Smooth muscle cell (in vitro differentiated cells): ENCODE measurements around the gene PCYT1B. TPM values are rescaled to one million over a fixed set of nuclear protein-coding genes. Genes with fewer than 3 reads are reported as not detected.

Experiments
- DNase-seq: peaks from one replicate; lab custom pipeline; 2025; ENCODE audit not compliant: unreplicated experiment; lab: John Stamatoyannopoulos, UW
- H2AFZ ChIP-seq: fragments of 200-600 bp; sonication (generic); 2 replicates; pipeline ENCODE4 v1.6.0; 2016; ENCODE audit warnings: antibody characterized with exemption, low read depth, mild to moderate bottlenecking
- H3F3A ChIP-seq: fragments of 200-600 bp; sonication (generic); 2 replicates; pipeline ENCODE4 v1.6.0; 2017; ENCODE audit warnings: antibody characterized with exemption, low read depth
- H3K27ac ChIP-seq: fragments of 200-600 bp; sonication (generic); 2 replicates; pipeline ENCODE4 v1.5.1; 2016; ENCODE audit warnings: low read depth, mild to moderate bottlenecking
- H3K27me3 ChIP-seq: fragments of 200-600 bp; sonication (generic); 2 replicates; pipeline ENCODE4 v1.6.1; 2016; ENCODE audit warnings: low read depth, mild to moderate bottlenecking
- H3K36me3 ChIP-seq: fragments of 200-600 bp; sonication (generic); 2 replicates; pipeline ENCODE4 v1.5.1; 2016; ENCODE audit warnings: low read depth
- H3K4me1 ChIP-seq: fragments of 200-600 bp; sonication (generic); 2 replicates; pipeline ENCODE4 v1.5.1; 2016; ENCODE audit warnings: low read depth
- H3K4me2 ChIP-seq: fragments of 200-600 bp; sonication (generic); 2 replicates; pipeline ENCODE4 v1.6.0; 2016; ENCODE audit warnings: mild to moderate bottlenecking
- H3K4me3 ChIP-seq: fragments of 200-600 bp; sonication (generic); 2 replicates; pipeline ENCODE4 v1.5.1; 2016; ENCODE audit warnings: mild to moderate bottlenecking
- H3K79me2 ChIP-seq: fragments of 200-600 bp; sonication (generic); 2 replicates; pipeline ENCODE4 v1.6.0; 2016; ENCODE audit warnings: low read depth, mild to moderate bottlenecking
- H3K9ac ChIP-seq: fragments of 200-600 bp; sonication (generic); 2 replicates; pipeline ENCODE4 v1.6.0; 2016; ENCODE audit warnings: low read depth
- H3K9me3 ChIP-seq: fragments of 200-600 bp; sonication (generic); replicated peaks from 2 replicates; pipeline ENCODE4 v1.5.1; 2016; ENCODE audit warnings: low read depth
- H4K20me1 ChIP-seq: fragments of 200-600 bp; sonication (generic); 2 replicates; pipeline ENCODE4 v1.6.0; 2016; ENCODE audit warnings: low read depth
- CTCF ChIP-seq: fragments of 200-600 bp; sonication (generic); IDR thresholded peaks from 2 replicates; pipeline ENCODE4 v1.5.1; 2017; ENCODE audit warnings: borderline replicate concordance, mild to moderate bottlenecking, antibody characterized with exemption; ENCODE audit not compliant: insufficient read depth, poor library complexity, severe bottlenecking
- WGBS: methylation state at CpG from one replicate; pipeline ENCODE4 v1.1.7; 2016; ENCODE audit warnings: low lambda C conversion rate; 5-methylcytosine and 5-hydroxymethylcytosine counted together
- polyA plus RNA-seq: library from polyadenylated mRNA; unstranded; fragments of >200 nt; fragmentation: Nextera tagmentation; extraction: Ambion mirVana; gene quantifications from 2 replicates; pipeline ENCODE4 v1.2.1, GENCODE V29; 2016
- total RNA-seq: library from RNA; depleted of rRNA; stranded (reverse); fragments of >200 nt; gene quantifications from 2 replicates; pipeline ENCODE4 v1.2.3, GENCODE V29; 2014

Gene PCYT1B
- total and polyA plus RNA-seq, 2 experiments from 2014 or later: 5.1 to 9.4 TPM

- Histone ChIP-seq H4K20me1 (no peaks in the 10 kb centered on the region), H3K27ac (no peak overlapping the region), H3K9ac (no peak overlapping the region), H3K4me3 (no peak overlapping the region), H3K36me3 (no peaks in the 10 kb centered on the region), H2AFZ (no peak overlapping the region), H3K79me2 (no peaks in the 10 kb centered on the region), H3K4me1 (no peaks in the 10 kb centered on the region), H3K9me3 (no peaks in the 10 kb centered on the region), H3K27me3 (no peaks in the 10 kb centered on the region), H3K4me2 (no peak overlapping the region), H3F3A (no peaks in the 10 kb centered on the region)
- DNase-seq: no peak
- TF ChIP-seq CTCF: no peak
- 91% methylated on average over 7 of the region's 7 CpGs for WGBS
Measured at GRCh38 chrX:24682739-24683432, 35.7 kb upstream of the PCYT1B start.

DNA sequence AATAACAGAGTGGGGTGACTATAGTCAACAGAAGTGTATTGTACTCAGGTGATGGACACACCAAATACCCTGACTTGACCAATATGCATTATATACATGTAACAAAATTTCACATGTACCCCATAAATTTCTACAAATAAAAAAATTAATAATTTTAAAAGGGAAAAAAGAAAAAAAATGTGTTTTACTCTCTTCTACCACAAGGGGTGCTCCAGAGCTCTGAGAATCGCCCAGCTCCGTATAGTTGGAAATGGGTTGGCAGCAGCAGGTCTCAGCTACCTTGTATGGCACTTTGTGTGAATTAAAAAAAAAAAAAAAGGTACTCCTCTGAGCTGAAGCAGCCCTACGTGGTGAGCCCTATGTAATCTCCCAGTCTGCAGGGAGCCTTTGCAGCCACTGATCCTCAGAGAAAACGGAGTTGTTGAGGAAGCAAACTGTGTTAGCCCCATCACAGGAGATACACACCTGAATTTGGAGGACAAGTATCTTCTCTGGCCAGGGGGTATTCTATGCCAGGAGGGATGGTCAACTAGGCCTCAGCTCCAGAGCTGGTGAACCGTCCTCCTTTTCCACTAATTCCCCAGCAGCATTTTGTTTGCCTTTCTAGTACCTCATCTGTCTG, 29.4 kb upstream of the PCYT1B start:
- H3K4me3 ChIP-seq: no peak overlapping the region
- WGBS: 30% methylated on average over 5 of the region's 5 CpGs
- no peaks in the 10 kb centered on the region for H3K27me3 ChIP-seq
- no peaks in the 10 kb centered on the region for H3K79me2 ChIP-seq
- H3K9ac ChIP-seq: no peak overlapping the region
- no peaks in the 10 kb centered on the region for H4K20me1 ChIP-seq
- no peak overlapping the region for H3K27ac ChIP-seq
- H3K9me3 ChIP-seq: no peaks in the 10 kb centered on the region
- H3K4me1 ChIP-seq: peaks cover 21% of the 10 kb centered on the region
- TF ChIP-seq CTCF: peak; percentile 59
- no peak overlapping the region for H2AFZ ChIP-seq
- no peak for DNase-seq
- no peak overlapping the region for H3K4me2 ChIP-seq
- no peaks in the 10 kb centered on the region for H3F3A ChIP-seq
- H3K36me3 ChIP-seq: no peaks in the 10 kb centered on the region

DNA sequence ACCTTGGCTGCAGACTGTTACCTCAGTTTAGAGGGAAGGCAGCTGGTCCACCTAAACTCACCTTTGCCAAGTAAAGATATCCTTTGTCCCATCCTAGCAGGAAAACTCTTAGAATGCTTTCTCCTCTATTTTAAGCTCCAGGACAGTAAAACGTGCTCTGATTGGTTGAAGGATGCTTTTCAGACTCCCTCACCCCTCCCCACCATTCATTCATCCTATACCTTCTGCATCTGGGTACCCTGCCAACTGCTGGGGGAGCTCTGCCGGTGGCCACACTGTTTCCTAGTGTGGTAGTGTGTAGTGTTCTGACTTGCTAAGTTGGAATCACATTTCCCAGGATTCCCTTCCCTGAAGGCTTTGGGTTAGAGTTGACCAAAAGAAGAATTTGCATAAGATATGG, 26.3 kb upstream of the PCYT1B start:
- DNase-seq: no peak
- H2AFZ ChIP-seq: no peak overlapping the region
- no peak overlapping the region for H3K9ac ChIP-seq
- no peaks in the 10 kb centered on the region for H3K36me3 ChIP-seq
- no peak overlapping the region for H3K27ac ChIP-seq
- TF ChIP-seq CTCF: no peak
- H3F3A ChIP-seq: no peaks in the 10 kb centered on the region
- no peak overlapping the region for H3K4me2 ChIP-seq
- H3K9me3 ChIP-seq: no peaks in the 10 kb centered on the region
- WGBS: 73% methylated on average over 2 of the region's 2 CpGs
- H4K20me1 ChIP-seq: no peaks in the 10 kb centered on the region
- H3K79me2 ChIP-seq: no peaks in the 10 kb centered on the region
- no peak overlapping the region for H3K4me3 ChIP-seq
- no peaks in the 10 kb centered on the region for H3K27me3 ChIP-seq
- peaks cover 21% of the 10 kb centered on the region for H3K4me1 ChIP-seq

GRCh38 chrX:24672701-24673190, 25.6 kb upstream of the PCYT1B start:
- no peak for DNase-seq
- Histone ChIP-seq H3K36me3 (no peaks in the 10 kb centered on the region), H2AFZ (peak overlapping the region; percentile 76), H3K4me1 (peaks cover 28% of the 10 kb centered on the region), H3K9me3 (no peaks in the 10 kb centered on the region), H3F3A (no peaks in the 10 kb centered on the region), H3K4me3 (no peak overlapping the region), H3K9ac (no peak overlapping the region), H4K20me1 (no peaks in the 10 kb centered on the region), H3K27ac (no peak overlapping the region), H3K27me3 (no peaks in the 10 kb centered on the region), H3K4me2 (no peak overlapping the region), H3K79me2 (no peaks in the 10 kb centered on the region)
- 32% methylated on average over 11 of the region's 11 CpGs for WGBS
- TF ChIP-seq CTCF: no peak
